Neural progenitor cell (in vitro differentiated cells): ENCODE results near the gene FLACC1. TPM values are rescaled to one million over a fixed set of nuclear protein-coding genes. Genes with fewer than 3 reads are reported as not detected.

ENCODE experiments used
- DNase-seq: peaks from one replicate; pipeline ENCODE4 v3.0.0-alpha.2; 2016; ENCODE audit warnings: low spot score
- H2AFZ ChIP-seq: fragments of 200-600 bp; sonication (generic); replicated peaks from 2 replicates; pipeline ENCODE4 v1.6.1; 2016; ENCODE audit warnings: antibody characterized with exemption
- H3F3A ChIP-seq: fragments of 200-600 bp; sonication (generic); 2 replicates; pipeline ENCODE4 v1.6.1; 2016; ENCODE audit warnings: antibody characterized with exemption, low read depth
- H3K27ac ChIP-seq: fragments of 200-600 bp; sonication (generic); 2 replicates; pipeline ENCODE4 v1.5.1; 2016; ENCODE audit warnings: mild to moderate bottlenecking
- H3K27me3 ChIP-seq: fragments of 200-600 bp; sonication (generic); 2 replicates; pipeline ENCODE4 v1.6.1; 2016; ENCODE audit warnings: mild to moderate bottlenecking, moderate library complexity
- H3K36me3 ChIP-seq: fragments of 200-600 bp; sonication (generic); 2 replicates; pipeline ENCODE4 v1.5.1; 2016
- H3K4me1 ChIP-seq: fragments of 200-600 bp; sonication (generic); 2 replicates; pipeline ENCODE4 v1.6.1; 2016; ENCODE audit warnings: mixed run types
- H3K4me2 ChIP-seq: fragments of 200-600 bp; sonication (generic); 2 replicates; pipeline ENCODE4 v1.6.1; 2016
- H3K4me3 ChIP-seq: fragments of 200-600 bp; sonication (generic); 2 replicates; pipeline ENCODE4 v1.5.1; 2016
- H3K79me2 ChIP-seq: fragments of 200-600 bp; sonication (generic); 2 replicates; pipeline ENCODE4 v1.6.1; 2016; ENCODE audit warnings: low read depth
- H3K9ac ChIP-seq: fragments of 200-600 bp; sonication (generic); 2 replicates; pipeline ENCODE4 v1.6.1; 2016
- H3K9me3 ChIP-seq: fragments of 200-600 bp; sonication (generic); 2 replicates; pipeline ENCODE4 v1.5.1; 2016; ENCODE audit warnings: low read depth
- H4K20me1 ChIP-seq: fragments of 200-600 bp; sonication (generic); 2 replicates; pipeline ENCODE4 v1.6.1; 2016; ENCODE audit warnings: low read depth
- H3K27ac Mint-ChIP-seq: 3 replicates; pipeline ENCODE4 v1.8.0; 2021; ENCODE audit warnings: mixed read lengths
- H3K27me3 Mint-ChIP-seq: 2 replicates; pipeline ENCODE4 v1.8.0; 2022; ENCODE audit warnings: low read depth, mild to moderate bottlenecking, inconsistent platforms, moderate library complexity, mixed read lengths; ENCODE audit not compliant: insufficient read depth
- H3K36me3 Mint-ChIP-seq: 3 replicates; pipeline ENCODE4 v1.8.0; 2021; ENCODE audit warnings: mixed read lengths
- H3K4me1 Mint-ChIP-seq: 3 replicates; pipeline ENCODE4 v1.8.0; 2021; ENCODE audit warnings: mixed read lengths
- H3K4me3 Mint-ChIP-seq: 3 replicates; pipeline ENCODE4 v1.8.0; 2021; ENCODE audit warnings: mild to moderate bottlenecking, moderate library complexity, mixed read lengths
- H3K9me3 Mint-ChIP-seq: 3 replicates; pipeline ENCODE4 v1.8.0; 2020; ENCODE audit warnings: mixed read lengths
- EZH2 ChIP-seq: fragments of 200-600 bp; sonication (generic); IDR thresholded peaks from 2 replicates; pipeline ENCODE4 v1.6.1; 2017; ENCODE audit warnings: antibody characterized with exemption, mild to moderate bottlenecking, moderate library complexity
- EZH2phosphoT487 ChIP-seq: fragments of 200-600 bp; sonication (generic); IDR thresholded peaks from 2 replicates; pipeline ENCODE4 v1.6.1; 2017; ENCODE audit warnings: antibody characterized with exemption
- total RNA-seq: library from RNA; depleted of rRNA; stranded (reverse); fragments of >200 nt; gene quantifications from 2 replicates; pipeline ENCODE4 v1.2.3, GENCODE V29; 2015; ENCODE audit warnings: low replicate concordance
- TF ChIP-seq, protein P1 (sequence below): fragments of 200-600 bp; sonication (generic); IDR thresholded peaks from 2 replicates; pipeline ENCODE4 v1.5.1; 2017; ENCODE audit warnings: antibody characterized with exemption, mild to moderate bottlenecking

The FLACC1 gene
- total RNA-seq, 1 donor from 2014 or later, result not detected

DNA sequence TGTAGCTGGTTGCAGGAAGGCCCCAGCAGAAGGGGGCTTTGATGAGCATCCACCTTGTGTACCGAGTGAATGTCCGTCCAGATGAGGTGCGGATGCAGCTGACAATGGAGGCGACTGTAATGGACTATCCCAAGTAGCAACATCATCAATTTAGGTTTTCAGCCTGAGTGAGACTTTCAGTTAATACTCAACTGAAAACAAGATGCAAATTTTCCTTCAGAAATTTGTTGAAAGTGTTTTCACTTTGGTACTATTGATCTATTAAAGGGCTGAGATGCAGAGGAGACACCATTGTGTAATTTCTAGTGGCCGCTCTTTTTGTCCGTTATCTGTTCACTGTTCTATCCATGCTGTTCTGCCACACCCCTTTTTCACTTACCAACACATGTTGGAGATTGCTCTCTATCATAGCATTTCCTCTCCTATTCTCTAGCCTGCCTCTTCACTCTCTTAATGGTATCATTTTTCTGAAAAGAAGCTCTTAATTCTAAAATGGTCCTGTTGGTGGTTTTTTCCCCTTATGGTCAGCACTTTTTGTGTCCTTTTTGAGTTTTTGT is 108.8 kb downstream of the FLACC1 start:
- Histone ChIP-seq H3K9me3 (no peaks in the 10 kb centered on the region), H3K4me1 (no peaks in the 10 kb centered on the region), H3K27me3 (no peaks in the 10 kb centered on the region), H3K36me3 (no peaks in the 10 kb centered on the region), H3F3A (no peaks in the 10 kb centered on the region), H3K4me3 (no peak overlapping the region), H3K9ac (no peak overlapping the region), H3K79me2 (no peaks in the 10 kb centered on the region), H4K20me1 (no peaks in the 10 kb centered on the region), H2AFZ (no peak overlapping the region), H3K4me2 (no peak overlapping the region), H3K27ac (no peak overlapping the region)
- no peak for DNase-seq
- no peaks in the 10 kb centered on the region for H3K4me1 Mint-ChIP-seq
- peaks cover 3% of the 10 kb centered on the region for H3K27me3 Mint-ChIP-seq
- H3K9me3 Mint-ChIP-seq, result no peaks in the 10 kb centered on the region
- no peak overlapping the region for H3K4me3 Mint-ChIP-seq
- no peak overlapping the region for H3K27ac Mint-ChIP-seq
- H3K36me3 Mint-ChIP-seq, result no peaks in the 10 kb centered on the region
- TF ChIP-seq, protein P1, sequence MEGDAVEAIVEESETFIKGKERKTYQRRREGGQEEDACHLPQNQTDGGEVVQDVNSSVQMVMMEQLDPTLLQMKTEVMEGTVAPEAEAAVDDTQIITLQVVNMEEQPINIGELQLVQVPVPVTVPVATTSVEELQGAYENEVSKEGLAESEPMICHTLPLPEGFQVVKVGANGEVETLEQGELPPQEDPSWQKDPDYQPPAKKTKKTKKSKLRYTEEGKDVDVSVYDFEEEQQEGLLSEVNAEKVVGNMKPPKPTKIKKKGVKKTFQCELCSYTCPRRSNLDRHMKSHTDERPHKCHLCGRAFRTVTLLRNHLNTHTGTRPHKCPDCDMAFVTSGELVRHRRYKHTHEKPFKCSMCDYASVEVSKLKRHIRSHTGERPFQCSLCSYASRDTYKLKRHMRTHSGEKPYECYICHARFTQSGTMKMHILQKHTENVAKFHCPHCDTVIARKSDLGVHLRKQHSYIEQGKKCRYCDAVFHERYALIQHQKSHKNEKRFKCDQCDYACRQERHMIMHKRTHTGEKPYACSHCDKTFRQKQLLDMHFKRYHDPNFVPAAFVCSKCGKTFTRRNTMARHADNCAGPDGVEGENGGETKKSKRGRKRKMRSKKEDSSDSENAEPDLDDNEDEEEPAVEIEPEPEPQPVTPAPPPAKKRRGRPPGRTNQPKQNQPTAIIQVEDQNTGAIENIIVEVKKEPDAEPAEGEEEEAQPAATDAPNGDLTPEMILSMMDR, result no peak
- no peak for TF ChIP-seq EZH2phosphoT487
- TF ChIP-seq EZH2, result no peak

DNA sequence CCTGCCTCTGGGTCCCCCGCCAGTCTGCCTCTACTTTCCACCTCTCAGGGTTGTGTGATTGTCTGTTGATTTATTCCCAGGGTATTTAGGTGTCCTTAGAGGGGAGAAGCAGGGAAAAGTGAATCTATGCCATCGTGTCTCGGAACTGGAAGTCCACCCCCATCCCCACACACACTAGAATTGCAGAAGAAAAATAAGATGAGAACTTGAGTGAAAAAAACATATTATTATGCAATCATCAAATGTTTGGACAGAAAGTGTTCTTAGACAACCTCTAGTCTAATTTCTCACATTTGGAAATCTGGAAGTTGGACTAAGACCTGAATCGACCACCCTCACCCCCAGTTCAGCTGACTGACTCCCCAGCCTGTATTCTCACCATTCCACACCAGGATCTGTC is 110.9 kb downstream of the FLACC1 start:
- Histone ChIP-seq H3K9ac (no peak overlapping the region), H3K27me3 (no peaks in the 10 kb centered on the region), H3K9me3 (no peaks in the 10 kb centered on the region), H3K27ac (no peak overlapping the region), H3K4me2 (no peak overlapping the region), H4K20me1 (no peaks in the 10 kb centered on the region), H3K79me2 (no peaks in the 10 kb centered on the region), H3K4me3 (no peak overlapping the region), H3K4me1 (no peaks in the 10 kb centered on the region), H3F3A (no peaks in the 10 kb centered on the region), H2AFZ (no peak overlapping the region), H3K36me3 (no peaks in the 10 kb centered on the region)
- Mint-ChIP-seq H3K36me3 (no peaks in the 10 kb centered on the region), H3K9me3 (peaks cover 9% of the 10 kb centered on the region), H3K4me1 (no peaks in the 10 kb centered on the region), H3K27me3 (peaks cover 3% of the 10 kb centered on the region), H3K4me3 (no peak overlapping the region), H3K27ac (no peak overlapping the region)
- no peak for DNase-seq
- TF ChIP-seq, protein P1, result no peak
- TF ChIP-seq EZH2 (no peak), EZH2phosphoT487 (no peak)

DNA sequence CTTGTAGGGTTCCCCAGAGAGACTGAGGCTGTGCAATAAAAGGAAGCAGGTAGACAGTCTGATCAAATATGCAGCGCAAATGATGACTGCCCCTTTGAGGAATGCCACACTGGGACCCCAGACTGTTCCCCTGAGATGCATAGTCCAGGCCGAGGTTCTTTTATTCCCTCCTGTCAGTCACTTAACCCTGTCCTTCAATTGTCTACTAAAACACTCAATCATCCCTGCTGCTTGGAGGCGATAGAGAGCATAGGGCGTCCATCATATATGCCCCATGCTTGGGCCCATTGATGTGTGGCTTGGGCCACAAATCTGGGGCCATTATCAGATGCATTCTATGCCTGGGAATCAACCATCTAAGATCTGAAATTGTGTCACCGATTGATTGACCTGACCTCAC is 112.3 kb downstream of the FLACC1 start:
- no peak overlapping the region for H3K4me3 ChIP-seq
- Mint-ChIP-seq H3K9me3 (peaks cover 9% of the 10 kb centered on the region), H3K27me3 (peaks cover 3% of the 10 kb centered on the region), H3K4me1 (no peaks in the 10 kb centered on the region), H3K36me3 (no peaks in the 10 kb centered on the region), H3K4me3 (no peak overlapping the region), H3K27ac (no peak overlapping the region)
- DNase-seq, result no peak
- H3K4me2 ChIP-seq, result no peak overlapping the region
- H4K20me1 ChIP-seq, result no peaks in the 10 kb centered on the region
- no peaks in the 10 kb centered on the region for H3K27me3 ChIP-seq
- no peaks in the 10 kb centered on the region for H3K79me2 ChIP-seq
- no peak overlapping the region for H3K9ac ChIP-seq
- no peak overlapping the region for H3K27ac ChIP-seq
- no peaks in the 10 kb centered on the region for H3K36me3 ChIP-seq
- TF ChIP-seq, protein P1, result no peak
- TF ChIP-seq EZH2phosphoT487, result no peak
- no peak for TF ChIP-seq EZH2
- no peak overlapping the region for H2AFZ ChIP-seq
- no peaks in the 10 kb centered on the region for H3F3A ChIP-seq
- H3K9me3 ChIP-seq, result no peaks in the 10 kb centered on the region
- no peaks in the 10 kb centered on the region for H3K4me1 ChIP-seq
